NCI-H2227 (cell line): ENCODE results near the gene CACNB4.
A peak's percentile ranks its signal among the peaks of the same experiment; 100 is the strongest.

Experiments
- DNase-seq: peaks from one replicate; lab custom pipeline; 2025; ENCODE audit not compliant: unreplicated experiment; lab: John Stamatoyannopoulos, UW

The CACNB4 gene

GRCh38 chr2:151861174-151861573 is 237.7 kb downstream of the CACNB4 start:
- DNase-seq = no peak

- no peak for DNase-seq
Observed at GRCh38 chr2:151860613-151861146, 238.2 kb downstream of the CACNB4 start.

GRCh38 chr2:151860210-151860609 is 238.6 kb downstream of the CACNB4 start:
- DNase-seq = no peak

GRCh38 chr2:151857650-151858049 is 241.2 kb downstream of the CACNB4 start:
- DNase-seq = no peak

GRCh38 chr2:151855111-151855510 is 243.7 kb downstream of the CACNB4 start:
- no peak for DNase-seq

- peak; percentile 77 for DNase-seq
Observed at GRCh38 chr2:151853070-151853758, 245.6 kb downstream of the CACNB4 start.

GRCh38 chr2:151852260-151853069 is 246.4 kb downstream of the CACNB4 start:
- DNase-seq = no peak

GRCh38 chr2:151851761-151852160 is 247.1 kb downstream of the CACNB4 start:
- peak; percentile 44 for DNase-seq

GRCh38 chr2:151849413-151850010 is 249.3 kb downstream of the CACNB4 start:
- DNase-seq = no peak

GRCh38 chr2:151845884-151846283 is 253.0 kb downstream of the CACNB4 start:
- no peak for DNase-seq

- DNase-seq = no peak
Observed at GRCh38 chr2:151845481-151845880, 253.4 kb downstream of the CACNB4 start.

- no peak for DNase-seq
Observed at GRCh38 chr2:151844211-151844896, 254.5 kb downstream of the CACNB4 start.

GRCh38 chr2:151843691-151844061 is 255.2 kb downstream of the CACNB4 start:
- no peak for DNase-seq

- no peak for DNase-seq
Observed at GRCh38 chr2:151842830-151843690, 255.8 kb downstream of the CACNB4 start.

- no peak for DNase-seq
Observed at GRCh38 chr2:151841047-151841424, 257.8 kb downstream of the CACNB4 start.

- no peak for DNase-seq
Observed at GRCh38 chr2:151840216-151841046, 258.4 kb downstream of the CACNB4 start.

GRCh38 chr2:151837926-151838325 is 260.9 kb downstream of the CACNB4 start:
- DNase-seq = no peak

GRCh38 chr2:151833984-151834383 is 264.9 kb downstream of the CACNB4 start:
- no peak for DNase-seq

GRCh38 chr2:151830961-151831360 is 267.9 kb downstream of the CACNB4 start:
- DNase-seq = no peak
